Tibial artery (tissue), 4 donors: Measurements from ENCODE around the gene GSTP1.
"Not testable (repeated sequence)": the region's sequence is repeated elsewhere in the genome, so short reads cannot be mapped to it uniquely, and the experiment has no call there.

Experiments used
- DNase-seq, 2 donors: peaks; one replicate each; pipeline ENCODE4 v3.0.0-alpha.2; 2019
- H3K27ac ChIP-seq, 2 donors: fragments of 200-600 bp; sonication (generic) in 1 of 2; 1 replicate in 1 of 2; 2 replicates in 1 of 2; pipeline ENCODE4 v1.5.1; 2018 to 2019; ENCODE audit warnings: mild to moderate bottlenecking in 1 of 2
- H3K27me3 ChIP-seq, 2 donors: fragments of 200-600 bp; sonication (generic) in 1 of 2; one replicate each; pipeline versions ENCODE4 v1.5.1 to v1.6.0; 2016 to 2019
- H3K36me3 ChIP-seq, 3 donors: fragments of 200-600 bp; sonication (generic) in 2 of 3; one replicate each; pipeline ENCODE4 v1.5.1; 2016 to 2019; ENCODE audit warnings: mild to moderate bottlenecking in 2 of 3
- H3K4me1 ChIP-seq, 4 donors: fragments of 200-600 bp; sonication (generic) in 2 of 4; 1 replicate in 3 of 4; 2 replicates in 1 of 4; pipeline ENCODE4 v1.5.1; 2016 to 2019
- H3K4me3 ChIP-seq, 2 donors: fragments of 200-600 bp; sonication (generic) in 1 of 2; 1 replicate in 1 of 2; 2 replicates in 1 of 2; pipeline ENCODE4 v1.5.1; 2018 to 2019; ENCODE audit warnings: mild to moderate bottlenecking in 2 of 2
- H3K9me3 ChIP-seq, 3 donors: fragments of 200-600 bp; sonication (generic) in 1 of 3; one replicate each; pipeline ENCODE4 v1.5.1; 2016 to 2019
- intact Hi-C: fragments of 100-400 bp; cut with DNase I; formaldehyde crosslinking; loops from one replicate; pipeline ENCODE4 v1.15.0; 2023; ENCODE audit warnings: low total_unique reads
- TF ChIP-seq, protein P1 (sequence below), 2 experiments: fragments of 200-600 bp in 1 of 2; fragments of 450-650 bp in 1 of 2; IDR thresholded peaks; one replicate each; pipeline ENCODE4 v1.5.1; 2017 to 2019; ENCODE audit warnings: antibody characterized with exemption in 2 of 2, mild to moderate bottlenecking in 1 of 2, moderate library complexity in 1 of 2

GSTP1 gene

DNA sequence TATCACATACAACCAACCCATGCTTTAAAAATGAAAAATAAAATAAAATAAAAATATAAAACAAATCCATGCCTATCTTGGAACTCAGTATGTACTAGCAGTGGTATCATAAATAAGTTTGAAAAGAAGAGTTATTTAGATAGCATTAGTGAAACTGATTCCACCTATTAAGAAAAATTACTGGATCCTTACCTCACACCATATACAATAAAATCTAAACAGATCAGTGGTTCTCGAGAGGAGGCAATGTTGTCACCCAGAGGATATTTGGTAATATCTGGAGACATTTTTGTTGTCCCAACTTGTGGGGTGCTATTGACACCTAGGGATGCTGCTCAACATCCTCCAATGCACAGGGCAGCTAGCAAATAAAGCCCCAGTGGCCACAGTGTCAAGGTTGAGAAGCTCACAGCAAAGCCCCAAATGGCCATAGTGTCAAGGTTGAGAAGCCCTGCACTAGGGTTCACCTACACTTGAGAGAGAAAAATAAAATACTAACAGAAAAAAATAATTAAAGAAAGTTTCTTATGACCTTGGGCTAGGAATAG is 13.2 kb downstream of the GSTP1 start:
- intact Hi-C loops, result no loop called here
- Histone ChIP-seq H3K27me3 (peaks cover 0 to 2% of the 10 kb centered on the region in 2 donors), H3K36me3 (no peaks in the 10 kb centered on the region), H3K27ac (no peak overlapping the region), H3K4me3 (no peak overlapping the region), H3K9me3 (no peaks in the 10 kb centered on the region), H3K4me1 (peaks cover 0 to 24% (median 10%) of the 10 kb centered on the region in 4 donors)
- TF ChIP-seq, protein P1, sequence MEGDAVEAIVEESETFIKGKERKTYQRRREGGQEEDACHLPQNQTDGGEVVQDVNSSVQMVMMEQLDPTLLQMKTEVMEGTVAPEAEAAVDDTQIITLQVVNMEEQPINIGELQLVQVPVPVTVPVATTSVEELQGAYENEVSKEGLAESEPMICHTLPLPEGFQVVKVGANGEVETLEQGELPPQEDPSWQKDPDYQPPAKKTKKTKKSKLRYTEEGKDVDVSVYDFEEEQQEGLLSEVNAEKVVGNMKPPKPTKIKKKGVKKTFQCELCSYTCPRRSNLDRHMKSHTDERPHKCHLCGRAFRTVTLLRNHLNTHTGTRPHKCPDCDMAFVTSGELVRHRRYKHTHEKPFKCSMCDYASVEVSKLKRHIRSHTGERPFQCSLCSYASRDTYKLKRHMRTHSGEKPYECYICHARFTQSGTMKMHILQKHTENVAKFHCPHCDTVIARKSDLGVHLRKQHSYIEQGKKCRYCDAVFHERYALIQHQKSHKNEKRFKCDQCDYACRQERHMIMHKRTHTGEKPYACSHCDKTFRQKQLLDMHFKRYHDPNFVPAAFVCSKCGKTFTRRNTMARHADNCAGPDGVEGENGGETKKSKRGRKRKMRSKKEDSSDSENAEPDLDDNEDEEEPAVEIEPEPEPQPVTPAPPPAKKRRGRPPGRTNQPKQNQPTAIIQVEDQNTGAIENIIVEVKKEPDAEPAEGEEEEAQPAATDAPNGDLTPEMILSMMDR (IDR thresholded peaks at IDR 0.05), result no peak
- DNase-seq, result no peak

DNA sequence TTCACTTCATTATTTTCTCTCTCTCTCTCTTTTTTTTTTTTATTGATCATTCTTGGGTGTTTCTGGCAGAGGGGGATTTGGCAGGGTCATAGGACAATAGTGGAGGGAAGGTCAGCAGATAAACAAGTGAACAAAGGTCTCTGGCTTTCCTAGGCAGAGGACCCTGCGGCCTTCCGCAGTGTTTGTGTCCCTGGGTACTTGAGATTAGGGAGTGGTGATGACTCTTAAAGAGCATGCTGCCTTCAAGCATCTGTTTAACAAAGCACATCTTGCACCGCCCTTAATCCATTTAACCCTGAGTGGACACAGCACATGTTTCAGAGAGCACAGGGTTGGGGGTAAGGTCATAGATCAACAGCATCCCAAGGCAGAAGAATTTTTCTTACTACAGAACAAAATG is 13.8 kb downstream of the GSTP1 start:
- intact Hi-C loops, DNase-seq, H3K9me3 ChIP-seq, H3K36me3 ChIP-seq, H3K27me3 ChIP-seq, H3K27ac ChIP-seq, H3K4me3 ChIP-seq: not testable (repeated sequence)
- H3K4me1 ChIP-seq, result peaks cover 0 to 24% (median 10%) of the 10 kb centered on the region in 4 donors

GRCh38 chr11:67597963-67598362 is 14.4 kb downstream of the GSTP1 start:
- intact Hi-C loops, H3K27me3 ChIP-seq, DNase-seq, H3K4me3 ChIP-seq, H3K36me3 ChIP-seq, H3K27ac ChIP-seq, H3K9me3 ChIP-seq: not testable (repeated sequence)
- H3K4me1 ChIP-seq, result peaks cover 0 to 21% (median 10%) of the 10 kb centered on the region in 4 donors

DNA sequence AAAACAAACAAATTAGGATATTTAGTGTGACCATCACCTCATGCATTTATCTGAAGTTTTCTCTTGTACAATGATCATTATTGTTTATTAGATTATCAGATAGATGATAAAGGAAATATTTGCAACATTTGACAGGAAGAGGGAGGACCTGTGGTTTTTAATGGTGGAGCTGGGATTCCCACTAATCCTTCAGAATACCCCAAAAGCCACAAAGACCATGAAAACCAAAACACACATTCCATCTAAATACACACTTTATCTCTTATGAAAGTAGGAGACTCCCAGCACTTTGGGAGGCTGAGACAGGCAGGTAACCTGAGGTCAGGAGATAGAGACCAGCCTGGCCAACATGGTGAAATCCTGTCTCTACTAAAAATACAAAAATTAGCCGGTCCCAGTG is 15.5 kb downstream of the GSTP1 start:
- intact Hi-C loops, result no loop called here
- no peak overlapping the region for H3K4me3 ChIP-seq
- H3K4me1 ChIP-seq, result peaks cover 0 to 9% (median 1%) of the 10 kb centered on the region in 4 donors
- no peaks in the 10 kb centered on the region for H3K36me3 ChIP-seq
- TF ChIP-seq, protein P1 (IDR thresholded peaks at IDR 0.05), result no peak
- peaks cover 0 to 2% of the 10 kb centered on the region in 2 donors for H3K27me3 ChIP-seq
- H3K27ac ChIP-seq, result no peak overlapping the region
- H3K9me3 ChIP-seq, result no peaks in the 10 kb centered on the region
- DNase-seq, result no peak

DNA sequence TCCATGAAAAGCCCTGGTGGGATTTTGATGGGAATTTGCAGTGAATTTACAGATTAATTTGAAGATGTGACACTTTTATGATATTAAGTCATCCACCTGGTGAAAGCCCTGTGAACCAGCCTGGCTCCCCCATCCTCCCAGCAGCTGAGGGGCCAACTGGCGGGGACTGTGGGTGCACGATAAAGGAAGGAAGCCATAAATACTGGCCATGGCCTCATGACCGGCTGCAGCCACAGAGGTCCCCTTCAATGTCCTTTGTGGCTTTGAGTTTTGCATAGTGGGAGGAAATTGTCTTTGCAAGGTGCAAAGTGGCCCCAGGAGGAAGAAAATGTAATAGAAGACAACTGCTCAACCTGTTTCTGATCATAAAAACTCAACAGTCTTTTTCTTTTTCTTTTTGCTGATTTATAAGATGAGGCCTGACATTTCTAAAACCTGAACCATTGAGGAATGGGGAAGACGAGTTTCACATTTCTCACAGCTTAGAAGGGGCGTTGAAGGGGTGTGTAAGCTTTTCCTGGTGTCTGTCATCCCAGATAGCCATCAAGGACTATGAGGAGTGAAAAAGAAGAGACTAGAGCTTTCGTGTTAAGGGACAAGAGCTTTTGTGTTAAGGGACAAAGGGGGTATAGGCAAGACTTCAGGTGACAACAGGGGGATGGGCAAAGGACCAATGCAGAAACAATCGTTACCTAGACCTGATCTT is 16.9 kb downstream of the GSTP1 start:
- H3K4me1 ChIP-seq, result no peaks in the 10 kb centered on the region
- no peaks in the 10 kb centered on the region for H3K9me3 ChIP-seq
- TF ChIP-seq, protein P1 (IDR thresholded peaks at IDR 0.05), result no peak
- H3K27me3 ChIP-seq, result peaks cover 0 to 2% of the 10 kb centered on the region in 2 donors
- intact Hi-C loops, result no loop called here
- no peak overlapping the region for H3K4me3 ChIP-seq
- H3K36me3 ChIP-seq, result no peaks in the 10 kb centered on the region
- no peak for DNase-seq
- H3K27ac ChIP-seq, result no peak overlapping the region

DNA sequence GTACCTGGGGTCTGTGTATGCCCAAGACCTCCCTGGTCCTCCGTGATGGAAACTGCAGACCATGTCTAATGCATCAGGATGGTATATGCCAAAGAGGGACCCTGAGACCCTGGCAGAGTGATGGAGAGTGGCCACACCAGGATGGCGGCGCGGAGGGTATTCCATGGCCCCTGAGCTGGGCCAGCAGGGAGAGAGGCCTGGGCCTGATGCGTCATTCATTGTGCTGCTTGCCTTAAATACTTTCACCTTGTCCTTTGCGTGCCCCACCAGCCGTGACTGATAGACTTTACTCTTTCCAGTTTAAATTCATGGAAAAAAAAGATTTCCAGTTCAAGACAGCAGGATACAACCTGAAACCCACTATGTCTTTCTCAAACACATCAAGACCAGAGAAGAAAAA is 17.5 kb downstream of the GSTP1 start:
- Histone ChIP-seq H3K9me3 (no peaks in the 10 kb centered on the region), H3K4me3 (no peak overlapping the region), H3K27ac (no peak overlapping the region), H3K36me3 (no peaks in the 10 kb centered on the region), H3K4me1 (peaks cover 0 to 5% (median 3%) of the 10 kb centered on the region in 4 donors), H3K27me3 (peaks cover 0 to 2% of the 10 kb centered on the region in 2 donors)
- DNase-seq, result no peak
- intact Hi-C loops, result no loop called here
- TF ChIP-seq, protein P1 (IDR thresholded peaks at IDR 0.05), result no peak

DNA sequence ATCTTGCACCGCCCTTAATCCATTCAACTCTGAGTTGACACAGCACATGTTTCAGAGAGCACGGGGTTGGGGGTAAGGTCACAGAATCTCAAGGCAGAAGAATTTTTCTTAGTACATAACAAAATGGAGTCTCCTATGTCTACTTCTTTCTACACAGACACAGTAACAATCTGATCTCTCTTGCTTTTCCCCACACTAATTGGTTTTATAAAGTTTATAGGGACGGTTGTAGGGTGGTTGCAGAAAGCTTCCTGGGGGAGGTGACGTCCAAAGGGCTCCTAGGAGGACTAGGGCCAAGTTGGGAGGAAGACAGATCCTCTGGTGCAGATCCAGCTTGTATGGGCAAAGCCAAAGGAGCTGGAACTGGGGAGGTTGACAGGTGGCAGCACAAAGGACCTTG is 20.5 kb downstream of the GSTP1 start:
- H3K9me3 ChIP-seq, DNase-seq, H3K27ac ChIP-seq, intact Hi-C loops, H3K27me3 ChIP-seq, H3K36me3 ChIP-seq, H3K4me3 ChIP-seq: not testable (repeated sequence)
- peaks cover 0 to 21% (median 18%) of the 10 kb centered on the region in 4 donors for H3K4me1 ChIP-seq
